IMR-90 (cell line): ENCODE results near the gene CUX1. TPM values are rescaled to one million over a fixed set of nuclear protein-coding genes. Genes with fewer than 3 reads are reported as not detected.

Source experiments
- ATAC-seq: fragments of 200-7000 bp; cut with Tn5 transposase; 2 replicates; pipeline ENCODE4 v1.9.1; 2020; ENCODE audit warnings: low read depth, mild to moderate bottlenecking, moderate library complexity
- BruUV-seq: library from RNA; stranded (reverse); fragments of 400-500 nt; replicated peaks from 2 replicates; lab custom pipeline; 2021; lab: Mats Ljungman, UMichigan
- CTCF ChIA-PET: fragments of 300-600 bp; formaldehyde crosslinking; extraction: SDS; loops from one replicate; lab custom pipeline; 2021; ENCODE audit warnings: antibody characterized with exemption; lab: Yijun Ruan, JAX
- POLR2A ChIA-PET: fragments of 300-600 bp; sonication (Branson Sonifier 250); formaldehyde crosslinking; loops from one replicate; lab custom pipeline; 2022; ENCODE audit warnings: antibody characterized with exemption; ENCODE audit not compliant: unreplicated experiment; lab: Charles Lee
- DNase-seq: peaks from one replicate; pipeline ENCODE4 v3.0.0; 2013
- H2AFZ ChIP-seq: replicated peaks from 2 replicates; pipeline ENCODE3; 2013; ENCODE audit warnings: low read length, mild to moderate bottlenecking; ENCODE audit not compliant: poor library complexity
- H2AK5ac ChIP-seq: 2 replicates; pipeline ENCODE4 v1.6.1; 2013; ENCODE audit warnings: low read depth, low read length, inconsistent platforms
- H2AK9ac ChIP-seq: replicated peaks from 2 replicates; pipeline ENCODE3; 2013; ENCODE audit warnings: mild to moderate bottlenecking, low read depth, low read length, moderate library complexity; ENCODE audit not compliant: poor library complexity
- H2BK120ac ChIP-seq: 2 replicates; pipeline ENCODE4 v1.6.1; 2013; ENCODE audit warnings: low read depth, low read length, inconsistent platforms
- H2BK15ac ChIP-seq: 3 replicates; pipeline ENCODE4 v1.6.1; 2013; ENCODE audit warnings: low read depth, low read length, inconsistent platforms
- H2BK20ac ChIP-seq: 2 replicates; pipeline ENCODE4 v1.6.1; 2013; ENCODE audit warnings: low read depth, mild to moderate bottlenecking, inconsistent platforms, low read length, moderate library complexity
- H2BK5ac ChIP-seq: 2 replicates; pipeline ENCODE4 v1.6.1; 2013; ENCODE audit warnings: mild to moderate bottlenecking, low read depth, low read length, inconsistent platforms; ENCODE audit not compliant: poor library complexity, severe bottlenecking
- H3K14ac ChIP-seq: replicated peaks from 2 replicates; pipeline ENCODE4 v1.6.1; 2013; ENCODE audit warnings: low read depth, low read length, inconsistent platforms
- H3K18ac ChIP-seq: 2 replicates; pipeline ENCODE4 v1.6.1; 2013; ENCODE audit warnings: low read depth, low read length, control low read depth
- H3K23ac ChIP-seq: 2 replicates; pipeline ENCODE4 v1.6.1; 2013; ENCODE audit warnings: low read depth, low read length, inconsistent platforms
- H3K27ac ChIP-seq: 2 replicates; pipeline ENCODE4 v1.5.1; 2013; ENCODE audit warnings: mild to moderate bottlenecking, control low read depth, low read length; ENCODE audit not compliant: insufficient read depth
- H3K27me3 ChIP-seq: 2 replicates; pipeline ENCODE4 v1.6.1; 2013; ENCODE audit warnings: low read length; ENCODE audit not compliant: control insufficient read depth, insufficient read depth
- H3K36me3 ChIP-seq: 2 replicates; pipeline ENCODE4 v1.6.1; 2013; ENCODE audit warnings: low read length, mixed read lengths; ENCODE audit not compliant: control insufficient read depth, insufficient read depth
- H3K4ac ChIP-seq: 2 replicates; pipeline ENCODE4 v1.6.1; 2013; ENCODE audit warnings: low read depth, low read length, inconsistent platforms
- H3K4me1 ChIP-seq: 2 replicates; pipeline ENCODE4 v1.6.1; 2013; ENCODE audit warnings: low read length, mixed read lengths; ENCODE audit not compliant: control insufficient read depth, insufficient read depth
- H3K4me2 ChIP-seq: 2 replicates; pipeline ENCODE4 v1.6.1; 2013; ENCODE audit warnings: low read depth, mild to moderate bottlenecking, control low read depth, low read length, moderate library complexity
- H3K4me3 ChIP-seq: 2 replicates; pipeline ENCODE4 v1.5.1; 2013; ENCODE audit warnings: low read depth, mild to moderate bottlenecking, control low read depth, low read length, moderate library complexity; ENCODE audit not compliant: insufficient read depth
- H3K56ac ChIP-seq: 2 replicates; pipeline ENCODE4 v1.6.1; 2013; ENCODE audit warnings: low read length, inconsistent platforms; ENCODE audit not compliant: insufficient read depth; ENCODE audit errors: extremely low read depth
- H3K79me1 ChIP-seq, 2 experiments: 2 replicates each; pipeline ENCODE4 v1.6.1; 2013; ENCODE audit warnings: low read length in 2 of 2, inconsistent platforms in 1 of 2, low read depth in 1 of 2
- H3K9ac ChIP-seq: 2 replicates; pipeline ENCODE4 v1.6.1; 2013; ENCODE audit warnings: low read depth, low read length, control low read depth
- H3K9me1 ChIP-seq: 2 replicates; pipeline ENCODE4 v1.6.1; 2013; ENCODE audit warnings: low read length, inconsistent platforms; ENCODE audit not compliant: insufficient read depth
- H3K9me3 ChIP-seq: 2 replicates; pipeline ENCODE4 v1.6.1; 2013; ENCODE audit warnings: low read length; ENCODE audit not compliant: control insufficient read depth, insufficient read depth
- H4K20me1 ChIP-seq: 2 replicates; pipeline ENCODE4 v1.6.1; 2013; ENCODE audit warnings: low read length, inconsistent platforms; ENCODE audit not compliant: insufficient read depth
- H4K5ac ChIP-seq: 2 replicates; pipeline ENCODE4 v1.6.1; 2013; ENCODE audit warnings: mild to moderate bottlenecking, low read depth, low read length, control low read depth
- H4K8ac ChIP-seq, 2 experiments: 2 replicates each; pipeline ENCODE4 v1.6.1; 2013; ENCODE audit warnings: low read depth in 2 of 2, low read length in 2 of 2, control low read depth in 1 of 2, inconsistent platforms in 1 of 2
- H4K91ac ChIP-seq: 2 replicates; pipeline ENCODE4 v1.6.1; 2013; ENCODE audit warnings: low read depth, low read length, inconsistent platforms; ENCODE audit not compliant: insufficient read depth
- MAZ ChIP-seq: IDR thresholded peaks from 2 replicates; pipeline ENCODE4 v1.6.1; 2012; ENCODE audit warnings: low read depth, mild to moderate bottlenecking, low read length, improper control_type of control experiment, moderate library complexity, borderline replicate concordance
- RAD21 ChIP-seq: IDR thresholded peaks from 2 replicates; pipeline ENCODE4 v1.6.1; 2012; ENCODE audit warnings: low read length, improper control_type of control experiment
- WGBS, 2 experiments: methylation state at CpG; one replicate each; pipeline versions ENCODE4 v1.1.5 to v1.1.7; 2013; ENCODE audit warnings: missing lambda C conversion rate in 2 of 2; ENCODE audit not compliant: insufficient read length in 1 of 2; ENCODE audit errors: extremely low coverage in 2 of 2; 5-methylcytosine and 5-hydroxymethylcytosine counted together
- dilution Hi-C: fragments of 300-500 bp; cut with HindIII; formaldehyde crosslinking; loops from one replicate; pipeline ENCODE4 v1.14.3; 2018; ENCODE audit warnings: low sequenced_read_pairs; ENCODE audit not compliant: unreplicated experiment
- in situ Hi-C: fragments of 300-500 bp; cut with MboI; formaldehyde crosslinking; loops from 3 replicates; pipeline ENCODE4 v1.14.3; 2019; ENCODE audit warnings: low sequenced_read_pairs, inconsistent platforms, mixed read lengths
- intact Hi-C: fragments of 100-400 bp; cut with micrococcal nuclease; formaldehyde crosslinking; loops from 2 replicates; pipeline ENCODE4 v1.10.0; 2022
- polyA plus RNA-seq, 3 experiments: library from polyadenylated mRNA; depleted of rRNA; stranded (reverse); fragments of >200 nt; gene quantifications; 2 replicates each; pipeline ENCODE4 v1.2.3, GENCODE V29; 2012; ENCODE audit warnings: low replicate concordance in 1 of 3
- total RNA-seq: library from RNA; depleted of rRNA; stranded (reverse); fragments of >200 nt; gene quantifications from 2 replicates; pipeline ENCODE4 v1.2.3, GENCODE V29; 2012
- TF ChIP-seq, protein P1 (sequence below): fragments of 150-350 bp; IDR thresholded peaks from 2 replicates; pipeline ENCODE4 v1.6.1; 2016; ENCODE audit warnings: low read depth, mild to moderate bottlenecking, low read length, moderate library complexity, borderline replicate concordance

CUX1 gene
- total and polyA plus RNA-seq, 2 of the 4 experiments (the other 2 are of a cell fraction) = 19.7 to 46.4 TPM

DNA sequence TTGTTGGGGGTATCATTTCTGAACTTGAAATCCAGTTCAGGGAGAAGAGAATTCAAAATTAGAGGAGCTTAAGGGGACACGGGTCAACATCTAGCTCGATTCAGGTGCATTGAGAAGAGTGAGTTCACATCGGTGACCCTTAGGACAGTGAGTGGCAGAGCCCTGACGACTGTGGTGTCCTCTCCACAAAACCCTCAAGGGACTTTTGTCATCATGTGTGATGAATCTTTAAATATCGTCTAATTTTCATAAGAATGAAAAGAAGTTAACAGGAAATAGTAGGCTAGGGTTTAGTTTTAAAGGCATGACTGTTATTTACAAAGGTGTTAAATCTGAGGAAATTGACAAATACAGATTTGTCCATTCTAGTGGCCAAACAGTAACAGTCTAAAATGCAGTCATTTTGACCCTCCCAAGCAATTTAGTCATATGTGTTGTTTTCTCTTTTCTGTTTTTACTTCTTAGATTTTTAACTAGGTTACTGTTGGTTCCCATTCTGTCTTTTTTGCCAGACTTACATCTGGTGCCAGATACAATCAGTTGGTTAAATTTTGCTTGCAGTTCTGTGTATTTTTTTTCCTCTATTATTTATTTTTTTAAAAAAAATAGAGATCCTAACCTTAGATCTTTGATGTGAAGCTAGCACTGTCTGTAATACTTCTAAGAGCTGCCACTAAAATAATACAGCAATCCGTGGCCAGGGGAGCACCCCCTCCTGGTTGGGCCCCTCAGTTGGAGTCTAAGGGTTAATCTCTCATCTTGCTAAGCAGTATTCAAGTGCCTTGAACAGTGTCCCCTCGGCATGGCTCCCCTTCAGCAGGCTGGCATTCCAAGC is 434.3 kb downstream of the CUX1 start (continued):
- TF ChIP-seq RAD21 = no peak

DNA sequence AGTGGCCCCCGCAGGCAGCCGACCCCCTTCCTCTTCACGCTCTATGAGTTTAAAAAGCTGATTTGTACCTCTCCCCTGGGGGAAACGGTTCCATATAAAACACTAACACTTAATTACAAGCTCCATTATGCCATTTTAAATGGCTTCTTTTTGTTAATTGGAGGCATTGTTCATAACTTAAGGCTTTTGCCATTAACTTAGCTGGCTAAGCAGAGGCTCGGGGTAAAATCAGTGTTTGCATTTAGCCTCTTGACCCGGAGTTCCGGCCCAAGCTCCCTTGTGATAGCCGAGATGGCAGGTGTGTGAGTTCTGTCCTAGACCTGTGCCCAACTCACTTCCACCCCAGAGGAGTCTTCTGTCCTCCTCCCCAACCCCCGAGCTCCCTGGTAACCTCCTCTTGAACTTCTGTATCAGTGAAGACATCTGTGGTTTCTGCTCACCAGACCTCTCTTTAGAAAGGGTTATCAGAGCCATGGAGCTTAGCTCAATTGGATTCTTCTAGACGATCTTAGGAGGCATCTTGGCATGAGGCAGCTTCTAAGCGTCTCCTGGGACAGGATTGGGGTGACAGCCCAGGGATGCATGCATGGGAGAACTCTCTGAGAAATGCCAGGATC is 435.0 kb downstream of the CUX1 start:
- in situ Hi-C loops = loop anchor here (25.0 kb wide), 1 partner anchor 890 kb away; the partner anchor contains the start of gene COL26A1
- dilution Hi-C loops = no loop called here
- H3K27ac ChIP-seq = no peak overlapping the region

More for the DNA sequence above, 435.0 kb downstream of the CUX1 start:
- H3K36me3 ChIP-seq = peaks cover 10% of the 10 kb centered on the region
- H3K27me3 ChIP-seq = no peaks in the 10 kb centered on the region
- H3K4ac ChIP-seq = no peak overlapping the region
- no peak overlapping the region for H3K18ac ChIP-seq
- ChIA-PET CTCF (no interaction called here), POLR2A (no interaction called here)
- no peak overlapping the region for H2BK5ac ChIP-seq
- no peak overlapping the region for H3K14ac ChIP-seq
- intact Hi-C loops = no loop called here
- no peak overlapping the region for H2BK20ac ChIP-seq
- H3K79me1 ChIP-seq = no peaks in the 10 kb centered on the region
- H2BK120ac ChIP-seq = no peak overlapping the region
- H4K91ac ChIP-seq = no peak overlapping the region
- no peak overlapping the region for H3K56ac ChIP-seq
- H3K4me1 ChIP-seq = no peaks in the 10 kb centered on the region
- H4K20me1 ChIP-seq = no peaks in the 10 kb centered on the region; the same call in 1 of the 2 replicates
- no peak overlapping the region for H2BK15ac ChIP-seq
- H3K4me3 ChIP-seq = no peak overlapping the region
- DNase-seq = no peak
- no peak overlapping the region for H4K5ac ChIP-seq
- BruUV-seq = no TSS peak
- H3K9ac ChIP-seq = no peak overlapping the region
- H2AK9ac ChIP-seq = no peak overlapping the region
- H2AK5ac ChIP-seq = no peak overlapping the region
- no peak overlapping the region for H4K8ac ChIP-seq
- H3K23ac ChIP-seq = no peak overlapping the region
- WGBS, 2 experiments = 71% methylated on average over 4 of the region's 11 CpGs; no CpG with 5 or more reads in 1 of the 2 experiments
- H3K9me1 ChIP-seq = no peaks in the 10 kb centered on the region
- no peak for ATAC-seq
- TF ChIP-seq, protein P1, sequence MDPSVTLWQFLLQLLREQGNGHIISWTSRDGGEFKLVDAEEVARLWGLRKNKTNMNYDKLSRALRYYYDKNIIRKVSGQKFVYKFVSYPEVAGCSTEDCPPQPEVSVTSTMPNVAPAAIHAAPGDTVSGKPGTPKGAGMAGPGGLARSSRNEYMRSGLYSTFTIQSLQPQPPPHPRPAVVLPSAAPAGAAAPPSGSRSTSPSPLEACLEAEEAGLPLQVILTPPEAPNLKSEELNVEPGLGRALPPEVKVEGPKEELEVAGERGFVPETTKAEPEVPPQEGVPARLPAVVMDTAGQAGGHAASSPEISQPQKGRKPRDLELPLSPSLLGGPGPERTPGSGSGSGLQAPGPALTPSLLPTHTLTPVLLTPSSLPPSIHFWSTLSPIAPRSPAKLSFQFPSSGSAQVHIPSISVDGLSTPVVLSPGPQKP = no peak
- no peak for TF ChIP-seq MAZ
- H3K4me2 ChIP-seq = no peak overlapping the region
- H3K9me3 ChIP-seq = no peaks in the 10 kb centered on the region
- peak overlapping the region; percentile 59 for H2AFZ ChIP-seq
